AG09309 (cell line): ENCODE results near the gene RAB14.

Source experiments
- DNase-seq: peaks from one replicate; pipeline ENCODE4 v3.0.0-alpha.2; 2010; ENCODE audit warnings: low read depth
- H3K4me3 ChIP-seq: 2 replicates; pipeline ENCODE4 v1.5.1; 2011; ENCODE audit warnings: mild to moderate bottlenecking, low read depth, low read length, moderate library complexity; ENCODE audit not compliant: control insufficient read depth
- CTCF ChIP-seq: IDR thresholded peaks from 2 replicates; pipeline ENCODE4 v1.5.1; 2011; ENCODE audit warnings: mild to moderate bottlenecking, low read depth, low read length, inconsistent platforms; ENCODE audit not compliant: insufficient read depth, control insufficient read depth; ENCODE audit errors: missing control alignments

Gene RAB14

DNA sequence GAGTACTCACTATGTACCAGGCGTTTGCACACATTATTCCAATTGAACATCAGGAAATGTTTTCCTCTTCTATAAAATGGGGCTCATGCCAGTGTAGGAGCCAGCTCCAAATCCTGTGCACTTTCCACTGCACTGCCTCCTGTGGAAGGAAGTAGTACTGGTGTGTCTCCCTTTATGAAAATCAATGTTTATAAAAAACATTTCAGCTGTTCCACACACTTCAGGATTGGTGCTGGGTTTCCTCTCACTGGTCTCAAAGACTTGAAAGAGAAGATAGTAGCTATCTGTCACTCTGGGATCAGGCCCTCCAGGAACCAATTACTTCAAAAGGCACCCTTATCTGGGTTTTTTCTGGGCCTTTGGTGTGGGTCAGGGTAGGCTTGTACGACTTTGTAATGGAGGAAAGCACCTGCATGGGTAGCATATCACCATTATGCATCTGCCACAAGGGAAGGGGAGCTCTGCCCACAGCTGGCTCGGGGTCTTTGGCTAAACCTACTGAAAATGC is 32.5 kb downstream of the RAB14 start:
- no peak overlapping the region for H3K4me3 ChIP-seq
- peak; percentile 53 for TF ChIP-seq CTCF
- no peak for DNase-seq

DNA sequence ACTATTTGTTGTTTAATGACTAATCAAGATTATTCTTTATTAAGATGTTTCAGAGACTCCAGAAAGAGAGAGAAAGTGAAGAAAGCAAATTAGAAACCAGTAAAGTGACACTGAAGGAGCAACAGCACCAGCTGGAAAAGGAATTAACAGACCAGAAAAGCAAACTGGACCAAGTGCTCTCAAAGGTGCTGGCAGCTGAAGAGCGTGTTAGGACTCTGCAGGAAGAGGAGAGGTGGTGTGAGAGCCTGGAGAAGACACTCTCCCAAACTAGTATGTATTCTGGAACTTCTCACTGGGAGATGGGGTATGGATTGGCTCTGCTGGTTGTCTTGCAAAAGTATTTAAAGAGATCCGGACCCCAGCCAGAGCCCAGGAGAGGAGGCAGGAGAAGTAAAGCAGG is 33.6 kb downstream of the RAB14 start:
- no peak for TF ChIP-seq CTCF
- DNase-seq: no peak
- no peak overlapping the region for H3K4me3 ChIP-seq

- H3K4me3 ChIP-seq: no peak overlapping the region
- no peak for TF ChIP-seq CTCF
- DNase-seq: no peak
Measured at GRCh38 chr9:121160025-121160424, 41.6 kb downstream of the RAB14 start.

DNA sequence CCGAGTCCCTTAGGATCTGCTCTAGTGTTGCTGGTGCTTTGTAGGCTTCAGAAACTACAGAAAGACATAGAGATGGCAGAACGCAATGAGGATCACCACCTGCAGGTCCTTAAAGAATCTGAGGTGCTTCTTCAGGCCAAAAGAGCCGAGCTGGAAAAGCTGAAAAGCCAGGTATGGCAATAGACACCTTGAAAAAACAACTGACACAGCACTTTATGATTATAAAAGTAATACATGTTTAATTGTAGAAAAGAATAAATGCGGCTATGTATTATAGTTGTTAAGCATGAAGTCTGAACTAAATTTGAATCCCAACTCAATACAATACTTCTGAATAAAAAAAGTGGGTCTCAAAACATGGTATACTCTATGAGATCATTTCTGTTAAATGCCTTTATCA is 43.7 kb downstream of the RAB14 start:
- no peak for DNase-seq

DNA sequence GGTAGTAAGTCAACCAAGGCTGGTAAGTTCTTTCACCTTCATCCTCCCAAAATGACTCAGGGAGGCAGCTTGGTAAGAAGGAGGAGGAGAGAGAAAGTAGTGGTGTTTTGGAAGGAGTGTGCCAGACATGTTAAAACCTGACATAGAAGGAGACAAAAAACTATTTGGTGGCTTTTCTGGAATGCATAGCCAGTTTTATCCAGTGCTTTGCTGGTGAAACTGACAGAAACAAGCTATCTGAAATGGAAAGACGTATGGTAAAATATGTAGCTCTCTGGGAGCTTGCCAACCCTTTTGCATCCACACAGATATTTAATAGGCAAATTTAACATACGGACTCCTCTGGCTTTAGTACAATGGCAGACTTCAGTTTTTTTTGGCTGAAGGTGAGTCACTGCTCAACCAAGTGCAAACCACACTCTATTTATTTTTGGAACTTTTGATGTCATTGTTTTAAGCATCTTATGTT is 45.4 kb downstream of the RAB14 start:
- H3K4me3 ChIP-seq: no peak overlapping the region
- peak; percentile 67 for DNase-seq

More for the DNA sequence above, 43.7 kb downstream of the RAB14 start:
- TF ChIP-seq CTCF: no peak
- H3K4me3 ChIP-seq: no peak overlapping the region

GRCh38 chr9:121154782-121155181 is 46.9 kb downstream of the RAB14 start:
- TF ChIP-seq CTCF: no peak
- no peak overlapping the region for H3K4me3 ChIP-seq
- DNase-seq: no peak

More for the DNA sequence above, 45.4 kb downstream of the RAB14 start:
- TF ChIP-seq CTCF: no peak

- no peak overlapping the region for H3K4me3 ChIP-seq
- TF ChIP-seq CTCF: no peak
- DNase-seq: no peak
Measured at GRCh38 chr9:121153642-121154041, 48.0 kb downstream of the RAB14 start.
